Hypothalamus (tissue), 51 donors: ENCODE measurements around the gene TXNDC2.

Experiments used
- DNase-seq, 51 donors: peaks; one replicate each; lab custom pipeline; 2025; lab: John Stamatoyannopoulos, UW

Gene TXNDC2

DNA sequence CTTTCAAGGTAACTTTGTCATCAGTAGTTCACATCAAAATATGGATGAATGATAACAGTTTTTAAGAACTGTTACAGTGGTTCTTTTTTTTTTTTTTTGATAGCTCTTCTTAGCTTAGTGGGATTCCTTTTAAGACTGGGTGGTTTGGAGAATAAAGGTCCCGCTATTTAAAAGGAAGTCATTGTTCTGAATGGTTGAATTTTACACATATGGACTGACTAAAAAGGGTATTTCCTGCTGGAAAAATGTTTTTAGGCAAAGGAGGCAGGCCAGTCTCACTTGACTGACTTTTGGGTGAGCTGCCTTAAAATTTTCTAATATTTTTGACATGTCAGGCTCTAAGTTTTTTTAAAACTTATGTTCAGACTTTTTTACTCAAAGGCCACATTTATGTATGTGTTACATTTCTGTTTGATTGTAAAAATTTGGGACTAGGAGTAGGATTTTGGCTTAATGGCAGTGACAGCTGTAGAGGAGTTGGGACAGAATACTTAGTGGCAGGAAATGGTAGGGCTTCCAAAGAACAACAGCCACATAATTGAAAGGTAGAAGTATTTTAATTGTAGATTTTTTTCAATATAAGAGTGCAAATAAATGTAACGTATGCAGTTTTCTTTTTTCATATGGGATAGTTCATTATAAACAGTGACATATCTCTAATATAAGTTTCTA lies 41.8 kb downstream of the TXNDC2 start:
- no peak for DNase-seq

- no peak for DNase-seq
These were observed 43.0 kb downstream of the TXNDC2 start for GRCh38 chr18:9928646-9929259.

- no peak for DNase-seq
These were observed 44.6 kb downstream of the TXNDC2 start for GRCh38 chr18:9930299-9930884.

DNA sequence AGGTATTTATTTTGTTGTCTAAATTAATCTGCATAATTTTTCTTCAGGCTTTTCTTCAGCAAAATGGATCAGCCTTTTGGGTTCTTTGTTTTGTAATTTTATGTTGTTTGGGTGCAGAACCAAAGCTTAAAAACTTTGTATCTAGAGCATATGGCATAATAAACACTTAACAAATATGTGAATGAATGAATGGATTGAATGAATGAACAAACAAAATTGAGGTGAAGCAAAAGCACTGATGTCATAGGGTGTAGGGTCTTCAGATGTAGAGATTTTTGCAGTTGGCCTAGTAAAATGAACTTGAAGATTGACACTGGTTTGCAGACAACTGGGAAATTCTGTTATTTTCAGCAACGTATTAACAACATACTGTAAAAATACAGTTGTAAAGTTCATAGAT lies 45.4 kb downstream of the TXNDC2 start:
- no peak for DNase-seq

- no peak for DNase-seq
These were observed 45.9 kb downstream of the TXNDC2 start for GRCh38 chr18:9931678-9932077.

DNA sequence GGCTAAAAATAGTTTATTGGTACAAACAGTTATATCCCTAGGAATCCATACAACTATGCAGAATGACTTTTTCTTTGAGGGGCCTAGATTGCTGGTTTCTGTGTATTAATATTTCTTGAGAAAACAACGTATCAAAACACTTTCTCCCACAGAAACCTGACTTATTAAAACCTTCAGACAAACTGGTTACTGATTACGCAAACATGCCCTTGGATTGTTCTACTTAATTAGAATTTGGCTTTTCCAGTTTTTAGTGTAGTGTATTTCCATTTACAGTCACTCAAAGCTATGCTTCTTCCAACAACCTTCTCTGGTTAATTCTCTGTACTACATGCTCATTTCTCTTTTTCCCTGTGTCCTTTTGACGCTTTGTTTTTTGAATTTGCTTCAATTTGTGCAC lies 48.1 kb downstream of the TXNDC2 start:
- DNase-seq: no peak

- DNase-seq: no peak
These were observed 48.5 kb downstream of the TXNDC2 start for GRCh38 chr18:9934274-9934673.
